Parathyroid adenoma (tissue), 2 donors: ENCODE measurements around the gene CD34.
A peak's percentile ranks its signal among the peaks of the same experiment; 100 is the strongest.

Experiments
- H2AFZ ChIP-seq: fragments of 300-600 bp; sonication (generic); one replicate; pipeline ENCODE4 v1.7.0; 2017; ENCODE audit warnings: antibody characterized with exemption, mild to moderate bottlenecking
- H3K27ac ChIP-seq: fragments of 300-600 bp; sonication (generic); one replicate; pipeline ENCODE4 v1.7.0; 2017
- H3K27me3 ChIP-seq: fragments of 300-600 bp; sonication (generic); one replicate; pipeline ENCODE4 v1.7.0; 2017; ENCODE audit warnings: low read length; ENCODE audit not compliant: control insufficient read depth, insufficient read depth
- H3K36me3 ChIP-seq: fragments of 300-600 bp; sonication (generic); one replicate; pipeline ENCODE4 v1.7.0; 2017; ENCODE audit warnings: low read length; ENCODE audit not compliant: control insufficient read depth, insufficient read depth
- H3K4me1 ChIP-seq: fragments of 300-600 bp; sonication (generic); one replicate; pipeline ENCODE4 v1.7.0; 2017; ENCODE audit warnings: control low read depth
- H3K4me2 ChIP-seq: fragments of 300-600 bp; sonication (generic); one replicate; pipeline ENCODE4 v1.7.0; 2017; ENCODE audit warnings: low read length
- H3K4me3 ChIP-seq: fragments of 300-600 bp; sonication (generic); one replicate; pipeline ENCODE4 v1.7.0; 2017; ENCODE audit warnings: low read depth, low read length
- H3K79me2 ChIP-seq: fragments of 300-600 bp; sonication (generic); one replicate; pipeline ENCODE4 v1.7.0; 2017; ENCODE audit warnings: control low read depth
- H3K9ac ChIP-seq: fragments of 300-600 bp; sonication (generic); one replicate; pipeline ENCODE4 v1.7.0; 2017; ENCODE audit warnings: mild to moderate bottlenecking
- H3K9me3 ChIP-seq: fragments of 300-600 bp; sonication (generic); one replicate; pipeline ENCODE4 v1.7.0; 2017; ENCODE audit warnings: low read length; ENCODE audit not compliant: control insufficient read depth
- TF ChIP-seq, protein P1 (sequence below): fragments of 300-600 bp; sonication (generic); IDR thresholded peaks from one replicate; pipeline ENCODE4 v1.7.0; 2017; ENCODE audit warnings: antibody characterized with exemption, mild to moderate bottlenecking
- donor health status: primary hyperparathyroidism.

CD34 gene

DNA sequence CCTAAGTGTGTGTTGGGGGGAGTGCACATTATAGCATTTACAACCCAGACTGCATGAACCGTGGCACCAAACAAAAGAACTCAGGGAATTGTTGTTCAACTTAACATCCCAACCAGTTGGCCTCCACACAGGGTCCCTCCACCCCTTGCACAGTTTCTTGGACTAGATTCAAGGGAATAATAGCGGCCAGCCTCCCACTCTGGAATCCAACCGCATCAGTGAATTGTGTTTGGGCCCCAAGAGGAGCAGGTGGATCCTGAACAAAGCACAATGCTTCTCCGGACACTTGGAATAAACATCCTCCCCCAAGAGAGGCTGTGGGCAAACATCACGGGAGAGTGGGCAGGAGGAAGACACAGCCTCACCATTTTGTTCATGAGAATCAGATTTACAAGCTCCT is 18.2 kb downstream of the CD34 start:
- H3K4me1 ChIP-seq = no peaks in the 10 kb centered on the region
- H3K36me3 ChIP-seq = no peaks in the 10 kb centered on the region
- TF ChIP-seq, protein P1, sequence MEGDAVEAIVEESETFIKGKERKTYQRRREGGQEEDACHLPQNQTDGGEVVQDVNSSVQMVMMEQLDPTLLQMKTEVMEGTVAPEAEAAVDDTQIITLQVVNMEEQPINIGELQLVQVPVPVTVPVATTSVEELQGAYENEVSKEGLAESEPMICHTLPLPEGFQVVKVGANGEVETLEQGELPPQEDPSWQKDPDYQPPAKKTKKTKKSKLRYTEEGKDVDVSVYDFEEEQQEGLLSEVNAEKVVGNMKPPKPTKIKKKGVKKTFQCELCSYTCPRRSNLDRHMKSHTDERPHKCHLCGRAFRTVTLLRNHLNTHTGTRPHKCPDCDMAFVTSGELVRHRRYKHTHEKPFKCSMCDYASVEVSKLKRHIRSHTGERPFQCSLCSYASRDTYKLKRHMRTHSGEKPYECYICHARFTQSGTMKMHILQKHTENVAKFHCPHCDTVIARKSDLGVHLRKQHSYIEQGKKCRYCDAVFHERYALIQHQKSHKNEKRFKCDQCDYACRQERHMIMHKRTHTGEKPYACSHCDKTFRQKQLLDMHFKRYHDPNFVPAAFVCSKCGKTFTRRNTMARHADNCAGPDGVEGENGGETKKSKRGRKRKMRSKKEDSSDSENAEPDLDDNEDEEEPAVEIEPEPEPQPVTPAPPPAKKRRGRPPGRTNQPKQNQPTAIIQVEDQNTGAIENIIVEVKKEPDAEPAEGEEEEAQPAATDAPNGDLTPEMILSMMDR = no peak
- H3K4me3 ChIP-seq = no peak overlapping the region
- no peak overlapping the region for H3K9ac ChIP-seq
- H2AFZ ChIP-seq = no peak overlapping the region
- no peak overlapping the region for H3K4me2 ChIP-seq
- no peaks in the 10 kb centered on the region for H3K9me3 ChIP-seq
- H3K27ac ChIP-seq = no peak overlapping the region
- H3K79me2 ChIP-seq = no peaks in the 10 kb centered on the region
- H3K27me3 ChIP-seq = no peaks in the 10 kb centered on the region

DNA sequence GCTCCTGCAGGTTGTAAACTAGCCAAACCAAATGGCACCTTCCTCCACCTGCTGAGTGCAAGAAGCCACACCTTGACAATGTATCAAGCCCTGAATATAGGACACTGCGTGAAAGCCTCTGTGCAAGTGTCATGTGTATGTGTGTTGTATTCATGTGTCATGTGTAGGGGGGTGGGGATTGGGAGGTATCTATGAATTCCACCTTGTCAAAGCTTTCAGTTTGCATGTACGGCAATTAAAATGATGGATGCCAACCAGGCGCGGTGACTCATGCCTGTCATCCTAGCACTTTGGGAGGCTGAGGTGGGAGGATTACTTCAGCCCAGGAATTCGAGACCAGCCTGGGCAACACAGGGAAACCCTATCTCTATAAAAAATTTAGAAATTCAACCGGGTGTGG is 19.8 kb downstream of the CD34 start:
- Histone ChIP-seq H3K9ac (no peak overlapping the region), H2AFZ (no peak overlapping the region), H3K9me3 (no peaks in the 10 kb centered on the region), H3K27ac (no peak overlapping the region), H3K4me2 (no peak overlapping the region), H3K36me3 (no peaks in the 10 kb centered on the region), H3K79me2 (no peaks in the 10 kb centered on the region), H3K4me3 (no peak overlapping the region), H3K4me1 (no peaks in the 10 kb centered on the region), H3K27me3 (no peaks in the 10 kb centered on the region)
- TF ChIP-seq, protein P1 = no peak

DNA sequence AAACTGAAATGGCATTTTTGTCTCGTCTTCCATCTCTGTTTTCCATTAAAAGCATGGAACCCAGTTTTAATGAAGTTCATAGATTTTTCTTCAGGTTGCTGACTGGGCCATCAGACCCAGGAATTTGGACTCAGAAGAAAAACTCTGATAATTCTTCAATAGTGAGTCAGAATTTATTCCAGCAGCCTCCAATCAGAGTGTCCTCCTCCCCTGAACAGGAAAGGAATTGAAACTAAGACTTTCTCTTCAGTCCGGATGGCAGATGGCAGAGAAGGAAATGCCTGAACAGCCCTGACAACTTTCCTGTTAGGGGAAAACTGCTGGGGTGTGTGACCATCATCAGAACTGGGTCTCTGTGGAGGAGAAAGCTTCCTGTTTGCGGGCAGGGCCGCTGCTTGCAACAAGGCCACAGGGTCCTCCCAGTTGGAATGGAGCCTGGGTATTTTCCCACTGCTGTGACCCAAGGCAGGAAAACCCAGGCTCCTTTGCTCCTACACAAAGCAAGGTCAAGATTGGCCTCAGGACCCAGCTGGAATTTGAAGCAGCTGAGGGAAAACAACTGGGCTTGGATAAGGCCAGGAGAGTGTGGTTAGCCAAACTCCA is 20.7 kb downstream of the CD34 start:
- H2AFZ ChIP-seq = no peak overlapping the region
- H3K4me2 ChIP-seq = no peak overlapping the region
- no peaks in the 10 kb centered on the region for H3K36me3 ChIP-seq
- no peaks in the 10 kb centered on the region for H3K79me2 ChIP-seq
- no peaks in the 10 kb centered on the region for H3K4me1 ChIP-seq
- H3K27me3 ChIP-seq = no peaks in the 10 kb centered on the region
- H3K9me3 ChIP-seq = no peaks in the 10 kb centered on the region
- no peak overlapping the region for H3K4me3 ChIP-seq
- H3K9ac ChIP-seq = no peak overlapping the region
- TF ChIP-seq, protein P1 = no peak
- peak overlapping the region; percentile 47 for H3K27ac ChIP-seq

DNA sequence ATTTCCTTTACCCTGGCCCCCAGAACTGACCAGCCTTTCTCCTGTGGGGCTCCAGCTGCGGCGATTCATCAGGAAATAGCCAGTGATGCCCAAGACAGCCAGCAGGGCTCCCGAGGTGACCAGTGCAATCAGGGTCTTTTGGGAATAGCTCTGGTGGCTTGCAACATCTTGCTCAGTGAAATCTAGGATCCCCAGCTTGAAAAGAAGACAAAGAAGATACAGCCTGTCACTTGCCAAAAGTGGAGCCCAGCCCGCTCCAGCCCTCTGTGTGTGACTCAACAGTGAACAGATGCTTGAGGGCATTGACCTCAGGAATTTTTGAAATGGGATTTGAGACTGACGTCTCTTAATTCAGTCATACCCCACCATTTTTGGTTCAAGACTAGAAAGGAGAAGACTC is 22.3 kb downstream of the CD34 start:
- H3K4me3 ChIP-seq = no peak overlapping the region
- H3K4me1 ChIP-seq = no peaks in the 10 kb centered on the region
- H3K9me3 ChIP-seq = no peaks in the 10 kb centered on the region
- H3K27ac ChIP-seq = no peak overlapping the region
- H3K4me2 ChIP-seq = no peak overlapping the region
- H3K79me2 ChIP-seq = no peaks in the 10 kb centered on the region
- H3K36me3 ChIP-seq = no peaks in the 10 kb centered on the region
- H3K9ac ChIP-seq = no peak overlapping the region
- H2AFZ ChIP-seq = no peak overlapping the region
- TF ChIP-seq, protein P1 = no peak
- H3K27me3 ChIP-seq = no peaks in the 10 kb centered on the region

DNA sequence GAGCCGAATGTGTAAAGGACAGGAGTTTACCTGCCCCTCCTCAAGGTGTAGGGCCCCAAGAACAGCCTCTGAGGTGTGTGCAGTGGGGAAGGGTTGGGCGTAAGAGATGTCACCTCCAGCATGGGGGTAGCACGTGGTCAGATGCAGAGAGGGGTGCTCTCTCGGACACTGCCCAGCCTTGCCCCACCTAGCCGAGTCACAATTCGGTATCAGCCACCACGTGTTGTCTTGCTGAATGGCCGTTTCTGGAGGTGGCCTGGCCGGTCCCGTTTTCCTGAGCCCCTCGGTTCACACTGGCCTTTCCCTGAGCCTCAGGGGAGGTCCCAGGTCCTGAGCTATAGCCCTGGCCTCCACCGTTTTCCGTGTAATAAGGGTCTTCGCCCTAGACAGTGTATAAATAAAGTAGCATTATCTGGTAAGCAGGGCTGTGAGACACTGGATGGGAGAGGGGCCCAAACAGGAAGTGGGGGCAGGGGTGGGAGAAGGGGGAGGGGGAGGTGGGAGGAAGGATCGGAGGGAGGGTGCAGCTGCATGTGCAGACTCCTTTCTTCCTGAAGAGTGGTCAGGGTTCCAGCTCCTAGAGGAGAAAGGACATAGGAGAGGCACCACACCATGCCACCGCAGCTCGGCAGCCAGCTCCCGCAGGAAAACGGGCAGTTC is 23.3 kb downstream of the CD34 start:
- no peaks in the 10 kb centered on the region for H3K4me1 ChIP-seq
- TF ChIP-seq, protein P1 = no peak
- H3K27ac ChIP-seq = no peak overlapping the region

More for the DNA sequence above, 23.3 kb downstream of the CD34 start:
- Histone ChIP-seq H3K36me3 (no peaks in the 10 kb centered on the region), H2AFZ (no peak overlapping the region), H3K79me2 (no peaks in the 10 kb centered on the region), H3K4me2 (no peak overlapping the region), H3K4me3 (no peak overlapping the region), H3K9ac (no peak overlapping the region), H3K27me3 (no peaks in the 10 kb centered on the region), H3K9me3 (no peaks in the 10 kb centered on the region)
